Lower leg skin (tissue), 4 donors: Measurements from ENCODE around the gene MPRIP. TPM values are rescaled to one million over a fixed set of nuclear protein-coding genes. Genes with fewer than 3 reads are reported as not detected.

ENCODE experiments used
- DNase-seq, 2 donors: peaks; one replicate each; pipeline ENCODE4 v3.0.0-alpha.2; 2019; ENCODE audit warnings: low spot score in 2 of 2
- H3K4me3 ChIP-seq: fragments of 200-600 bp; sonication (generic); 2 replicates; pipeline ENCODE4 v1.5.1; 2017; ENCODE audit warnings: mild to moderate bottlenecking, low read depth; ENCODE audit not compliant: poor library complexity, severe bottlenecking
- CTCF ChIP-seq, 3 donors: fragments of 450-650 bp; IDR thresholded peaks; one replicate each; pipeline ENCODE4 v1.5.1; 2016; ENCODE audit warnings: antibody characterized with exemption in 3 of 3, mild to moderate bottlenecking in 3 of 3, moderate library complexity in 2 of 3
- POLR2A ChIP-seq, 2 donors: fragments of 450-650 bp; IDR thresholded peaks; one replicate each; pipeline ENCODE4 v1.6.1; 2016 to 2017; ENCODE audit warnings: antibody characterized with exemption in 2 of 2, mild to moderate bottlenecking in 1 of 2, moderate library complexity in 1 of 2
- WGBS, 2 donors: methylation state at CpG; one replicate each; pipeline ENCODE4 v1.1.5; 2018; 5-methylcytosine and 5-hydroxymethylcytosine counted together
- intact Hi-C: fragments of 100-400 bp; cut with DNase I; formaldehyde crosslinking; loops from one replicate; pipeline ENCODE4 v1.15.0; 2023; ENCODE audit warnings: low total_unique reads
- total RNA-seq, 4 donors: library from RNA; depleted of rRNA; stranded (reverse); fragments of >200 nt; gene quantifications; one replicate each; pipeline ENCODE4 v1.1.0, GENCODE V29; 2016

The MPRIP gene
- total RNA-seq, 4 donors from 2014 or later = 128 to 217 (median 141) TPM

- no peak for DNase-seq
- intact Hi-C loops = no loop called here
- TF ChIP-seq CTCF (IDR thresholded peaks at IDR 0.05) (no peak), POLR2A (IDR thresholded peaks at IDR 0.05) (no peak)
- no peak overlapping the region for H3K4me3 ChIP-seq
- 65 to 76% methylated on average over 5 of the region's 5 CpGs for WGBS, 2 donors
These were observed 51.5 kb downstream of the MPRIP start for GRCh38 chr17:17093764-17094163.

- H3K4me3 ChIP-seq = no peak overlapping the region
- intact Hi-C loops = no loop called here
- TF ChIP-seq CTCF (IDR thresholded peaks at IDR 0.05) (no peak), POLR2A (IDR thresholded peaks at IDR 0.05) (no peak)
- WGBS, 2 donors = 22 to 38% methylated on average over 7 of the region's 7 CpGs
- no peak for DNase-seq
These were observed 54.4 kb downstream of the MPRIP start for GRCh38 chr17:17096438-17097178.

- TF ChIP-seq CTCF (IDR thresholded peaks at IDR 0.05) (no peak), POLR2A (IDR thresholded peaks at IDR 0.05) (no peak)
- 77 to 85% methylated on average over 7 of the region's 7 CpGs for WGBS, 2 donors
- no peak for DNase-seq
These were observed 55.6 kb downstream of the MPRIP start for GRCh38 chr17:17097763-17098345.

GRCh38 chr17:17098551-17099179 is 56.4 kb downstream of the MPRIP start:
- WGBS, 2 donors = 38 to 39% methylated on average over 9 of the region's 9 CpGs
- DNase-seq = no peak
- intact Hi-C loops = no loop called here
- no peak overlapping the region for H3K4me3 ChIP-seq
- no peak for TF ChIP-seq CTCF (IDR thresholded peaks at IDR 0.05)
- TF ChIP-seq POLR2A (IDR thresholded peaks at IDR 0.05) = no peak

More at GRCh38 chr17:17097763-17098345, 55.6 kb downstream of the MPRIP start:
- H3K4me3 ChIP-seq = no peak overlapping the region
- intact Hi-C loops = no loop called here

- no peak overlapping the region for H3K4me3 ChIP-seq
- WGBS, 2 donors = 89 to 98% methylated on average over 3 to 6 of the region's 6 CpGs
- DNase-seq = no peak
- intact Hi-C loops = no loop called here
- no peak for TF ChIP-seq CTCF (IDR thresholded peaks at IDR 0.05)
- TF ChIP-seq POLR2A (IDR thresholded peaks at IDR 0.05) = no peak
These were observed 59.9 kb downstream of the MPRIP start for GRCh38 chr17:17102176-17102575.
